MM.1S (cell line): ENCODE results near the gene SLC22A13.

Experiments used
- DNase-seq: peaks from one replicate; pipeline ENCODE4 v3.0.0-alpha.2; 2015
- H2AFZ ChIP-seq: fragments of 300-600 bp; sonication (generic); 2 replicates; pipeline ENCODE4 v1.6.0; 2016; ENCODE audit warnings: antibody characterized with exemption, low read length
- H3F3A ChIP-seq: fragments of 300-600 bp; sonication (generic); 2 replicates; pipeline ENCODE4 v1.6.1; 2016; ENCODE audit warnings: mild to moderate bottlenecking, antibody characterized with exemption, low read length, moderate library complexity, mixed read lengths; ENCODE audit not compliant: insufficient read depth
- H3K27ac ChIP-seq: fragments of 300-600 bp; sonication (generic); 2 replicates; pipeline ENCODE4 v1.5.1; 2016; ENCODE audit warnings: mild to moderate bottlenecking, low read length
- H3K27me3 ChIP-seq: fragments of 300-600 bp; sonication (generic); replicated peaks from 2 replicates; pipeline ENCODE4 v1.6.0; 2016; ENCODE audit warnings: low read length; ENCODE audit not compliant: insufficient read depth
- H3K36me3 ChIP-seq: fragments of 300-600 bp; sonication (generic); replicated peaks from 2 replicates; pipeline ENCODE4 v1.6.1; 2016; ENCODE audit warnings: mild to moderate bottlenecking, low read length, mixed read lengths; ENCODE audit not compliant: insufficient read depth
- H3K4me1 ChIP-seq: fragments of 300-600 bp; sonication (generic); 2 replicates; pipeline ENCODE4 v1.6.1; 2016; ENCODE audit warnings: low read length, mixed read lengths
- H3K4me2 ChIP-seq: fragments of 300-600 bp; sonication (generic); 2 replicates; pipeline ENCODE4 v1.6.0; 2016; ENCODE audit warnings: low read depth, low read length
- H3K4me3 ChIP-seq: fragments of 300-600 bp; sonication (generic); 2 replicates; pipeline ENCODE4 v1.5.1; 2016; ENCODE audit warnings: low read length, mixed read lengths
- H3K79me2 ChIP-seq: fragments of 300-600 bp; sonication (generic); 2 replicates; pipeline ENCODE4 v1.6.1; 2016; ENCODE audit warnings: mixed run types, low read length, mixed read lengths
- H3K9ac ChIP-seq: fragments of 300-600 bp; sonication (generic); 2 replicates; pipeline ENCODE4 v1.6.1; 2016; ENCODE audit warnings: low read length, mixed read lengths
- H3K9me2 ChIP-seq: fragments of 300-600 bp; sonication (generic); replicated peaks from 2 replicates; pipeline ENCODE4 v1.6.1; 2016; ENCODE audit warnings: mild to moderate bottlenecking, low read length, mixed read lengths; ENCODE audit not compliant: insufficient read depth
- H3K9me3 ChIP-seq: fragments of 300-600 bp; sonication (generic); replicated peaks from 2 replicates; pipeline ENCODE4 v1.6.1; 2016; ENCODE audit warnings: mild to moderate bottlenecking, low read length, mixed read lengths; ENCODE audit not compliant: insufficient read depth
- H4K20me1 ChIP-seq: fragments of 300-600 bp; sonication (generic); 2 replicates; pipeline ENCODE4 v1.6.1; 2016; ENCODE audit warnings: mild to moderate bottlenecking, low read length, moderate library complexity, mixed read lengths; ENCODE audit not compliant: insufficient read depth
- CTCF ChIP-seq: fragments of 300-600 bp; sonication (generic); IDR thresholded peaks from 2 replicates; pipeline ENCODE4 v1.5.1; 2016; ENCODE audit warnings: antibody characterized with exemption, low read length, mixed read lengths
- EZH2 ChIP-seq: fragments of 300-600 bp; sonication (generic); optimal IDR thresholded peaks from 2 replicates; pipeline ENCODE3; 2017; ENCODE audit warnings: low read depth, mild to moderate bottlenecking, antibody characterized with exemption, low read length, mixed read lengths
- EZH2phosphoT487 ChIP-seq: fragments of 300-600 bp; sonication (generic); IDR thresholded peaks from 2 replicates; pipeline ENCODE4 v1.6.1; 2018; ENCODE audit warnings: antibody characterized with exemption, low read length

SLC22A13 gene

DNA sequence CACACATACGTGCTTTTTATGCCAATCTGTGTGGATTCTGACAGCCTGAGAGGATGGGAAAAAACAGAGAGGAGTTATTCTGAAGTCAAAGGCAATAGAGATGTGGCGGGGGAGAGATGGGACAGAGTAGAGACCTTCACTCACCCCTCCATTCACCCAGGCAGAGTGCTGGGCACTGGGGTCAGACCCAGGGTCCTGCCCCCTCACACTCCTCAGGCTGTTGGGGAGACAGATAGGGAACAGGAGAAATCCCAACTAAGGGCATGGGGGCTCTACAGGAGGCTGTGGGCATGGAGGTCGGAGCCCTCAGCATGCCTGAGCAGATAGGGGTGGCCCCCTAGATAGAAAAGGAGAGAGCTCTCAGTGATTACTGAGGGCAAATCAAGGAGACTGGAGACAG is 46.7 kb downstream of the SLC22A13 start:
- H3K4me1 ChIP-seq: no peaks in the 10 kb centered on the region
- H4K20me1 ChIP-seq: no peaks in the 10 kb centered on the region
- no peaks in the 10 kb centered on the region for H3K9me3 ChIP-seq
- TF ChIP-seq EZH2phosphoT487 (no peak), EZH2 (no peak), CTCF (no peak)
- no peak overlapping the region for H3K4me3 ChIP-seq
- H3K9me2 ChIP-seq: no peaks in the 10 kb centered on the region
- no peak overlapping the region for H2AFZ ChIP-seq
- no peak for DNase-seq
- no peaks in the 10 kb centered on the region for H3K36me3 ChIP-seq
- H3K4me2 ChIP-seq: no peak overlapping the region
- no peak overlapping the region for H3K9ac ChIP-seq
- H3K27ac ChIP-seq: no peak overlapping the region
- no peaks in the 10 kb centered on the region for H3F3A ChIP-seq
- no peaks in the 10 kb centered on the region for H3K79me2 ChIP-seq
- H3K27me3 ChIP-seq: no peaks in the 10 kb centered on the region

- H3K9me2 ChIP-seq: no peaks in the 10 kb centered on the region
- H3K4me1 ChIP-seq: no peaks in the 10 kb centered on the region
- no peak overlapping the region for H3K27ac ChIP-seq
- no peaks in the 10 kb centered on the region for H3F3A ChIP-seq
- no peaks in the 10 kb centered on the region for H3K36me3 ChIP-seq
- no peak overlapping the region for H2AFZ ChIP-seq
- H3K4me2 ChIP-seq: no peak overlapping the region
- H4K20me1 ChIP-seq: no peaks in the 10 kb centered on the region
- no peaks in the 10 kb centered on the region for H3K9me3 ChIP-seq
- H3K4me3 ChIP-seq: no peak overlapping the region
- no peak for DNase-seq
- no peaks in the 10 kb centered on the region for H3K79me2 ChIP-seq
- TF ChIP-seq EZH2phosphoT487 (no peak), EZH2 (no peak), CTCF (no peak)
- no peak overlapping the region for H3K9ac ChIP-seq
- H3K27me3 ChIP-seq: no peaks in the 10 kb centered on the region
These were observed 47.7 kb downstream of the SLC22A13 start for GRCh38 chr3:38313263-38313662.

- H3K9ac ChIP-seq: no peak overlapping the region
- no peaks in the 10 kb centered on the region for H4K20me1 ChIP-seq
- H3K79me2 ChIP-seq: no peaks in the 10 kb centered on the region
- H2AFZ ChIP-seq: no peak overlapping the region
- H3K4me3 ChIP-seq: no peak overlapping the region
- H3K4me2 ChIP-seq: no peak overlapping the region
- no peaks in the 10 kb centered on the region for H3K4me1 ChIP-seq
- no peak for DNase-seq
- H3K36me3 ChIP-seq: no peaks in the 10 kb centered on the region
- H3K27ac ChIP-seq: no peak overlapping the region
- no peaks in the 10 kb centered on the region for H3K9me2 ChIP-seq
- no peaks in the 10 kb centered on the region for H3F3A ChIP-seq
- H3K27me3 ChIP-seq: no peaks in the 10 kb centered on the region
- no peaks in the 10 kb centered on the region for H3K9me3 ChIP-seq
- TF ChIP-seq CTCF (no peak), EZH2phosphoT487 (no peak)
These were observed 48.1 kb downstream of the SLC22A13 start for GRCh38 chr3:38313695-38314094.
